Measurements from ENCODE around the gene TBXA2R. TPM values are rescaled to one million over a fixed set of nuclear protein-coding genes. Genes with fewer than 3 reads are reported as not detected.

TBXA2R gene
- total RNA-seq, 4 donors from 2014 or later: 1.4 to 14.9 (median 4.5) TPM

DNA sequence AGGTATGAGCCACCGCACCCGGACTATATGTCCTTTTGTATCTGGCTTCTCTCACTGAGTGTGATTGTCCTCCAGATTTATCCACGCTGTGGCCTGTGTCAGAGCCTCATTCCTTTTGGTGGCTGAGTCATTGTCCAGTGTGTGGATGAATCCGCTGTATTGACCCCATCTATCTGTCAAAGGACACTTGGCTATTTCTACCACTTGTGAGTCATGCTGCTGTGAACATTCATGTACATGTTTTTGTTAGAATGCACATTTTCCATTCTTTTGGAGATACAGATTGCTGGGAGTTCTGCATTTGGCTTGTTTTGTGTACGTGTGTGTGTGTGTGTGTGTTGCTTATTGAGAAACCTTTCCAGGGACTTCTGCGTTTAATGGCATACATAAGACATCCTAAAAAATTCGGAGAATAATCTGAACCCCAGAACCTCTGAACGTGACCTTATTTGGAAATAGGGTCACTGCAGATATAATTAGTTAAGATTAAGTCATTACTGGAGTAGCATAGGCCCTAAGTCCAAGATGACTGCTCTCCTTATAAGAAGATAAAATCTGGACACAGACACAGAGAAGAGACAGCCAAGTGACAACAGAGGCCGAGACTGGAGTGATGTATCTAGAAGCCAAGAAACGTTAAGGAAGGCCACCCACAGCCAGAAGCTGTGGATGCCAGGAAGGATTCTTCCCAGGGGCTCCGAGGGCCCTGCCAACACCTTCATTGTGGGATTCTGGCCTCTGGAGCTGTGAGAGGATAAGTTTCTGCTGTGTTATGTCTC is 26.3 kb downstream of the TBXA2R start:
- Histone ChIP-seq H3K9me3 (no peaks in the 10 kb centered on the region), H3K27ac (peak overlapping the region in 3 of 4 donors; percentile 70 to 83 (median 80)), H3K4me1 (peaks cover 0 to 44% (median 9%) of the 10 kb centered on the region in 3 donors), H3K27me3 (peaks cover 9% of the 10 kb centered on the region), H3K4me3 (no peak overlapping the region), H3K36me3 (peaks cover 0 to 8% of the 10 kb centered on the region in 2 donors)
- 18 to 36% methylated on average over 7 to 11 of the region's 11 CpGs for WGBS, 2 donors (ENCODE audit: low coverage in 1 of 2)
- TF ChIP-seq EP300 (IDR thresholded peaks at IDR 0.05): no peak
- peak; percentile 66 for TF ChIP-seq POLR2AphosphoS5 (IDR thresholded peaks at IDR 0.05)
- ATAC-seq: peak; percentile 60

DNA sequence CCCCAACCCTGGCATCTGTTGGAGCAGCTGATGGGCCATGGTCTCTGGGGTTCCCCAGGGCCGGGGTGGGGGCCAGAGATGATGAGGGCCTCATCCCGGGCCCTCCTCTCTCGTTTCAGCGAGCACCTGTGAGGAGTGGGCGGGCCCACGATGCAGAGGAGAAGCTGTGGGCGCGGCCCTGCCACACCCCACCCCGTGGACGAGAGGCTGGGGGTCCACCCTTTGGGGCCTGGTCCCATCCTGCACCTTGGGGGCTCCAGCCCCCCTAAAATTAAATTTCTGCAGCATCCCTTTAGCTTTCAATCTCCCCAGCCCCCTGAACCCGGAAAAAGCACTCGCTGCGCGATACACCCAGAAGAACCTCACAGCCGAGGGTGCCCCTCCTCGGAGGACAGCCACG is 28.3 kb downstream of the TBXA2R start:
- TF ChIP-seq POLR2A (IDR thresholded peaks at IDR 0.05) (no peak), POLR2AphosphoS5 (IDR thresholded peaks at IDR 0.05) (no peak), EP300 (IDR thresholded peaks at IDR 0.05) (no peak)
- TF ChIP-seq, protein P1, sequence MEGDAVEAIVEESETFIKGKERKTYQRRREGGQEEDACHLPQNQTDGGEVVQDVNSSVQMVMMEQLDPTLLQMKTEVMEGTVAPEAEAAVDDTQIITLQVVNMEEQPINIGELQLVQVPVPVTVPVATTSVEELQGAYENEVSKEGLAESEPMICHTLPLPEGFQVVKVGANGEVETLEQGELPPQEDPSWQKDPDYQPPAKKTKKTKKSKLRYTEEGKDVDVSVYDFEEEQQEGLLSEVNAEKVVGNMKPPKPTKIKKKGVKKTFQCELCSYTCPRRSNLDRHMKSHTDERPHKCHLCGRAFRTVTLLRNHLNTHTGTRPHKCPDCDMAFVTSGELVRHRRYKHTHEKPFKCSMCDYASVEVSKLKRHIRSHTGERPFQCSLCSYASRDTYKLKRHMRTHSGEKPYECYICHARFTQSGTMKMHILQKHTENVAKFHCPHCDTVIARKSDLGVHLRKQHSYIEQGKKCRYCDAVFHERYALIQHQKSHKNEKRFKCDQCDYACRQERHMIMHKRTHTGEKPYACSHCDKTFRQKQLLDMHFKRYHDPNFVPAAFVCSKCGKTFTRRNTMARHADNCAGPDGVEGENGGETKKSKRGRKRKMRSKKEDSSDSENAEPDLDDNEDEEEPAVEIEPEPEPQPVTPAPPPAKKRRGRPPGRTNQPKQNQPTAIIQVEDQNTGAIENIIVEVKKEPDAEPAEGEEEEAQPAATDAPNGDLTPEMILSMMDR (IDR thresholded peaks at IDR 0.05): no peak
- H3K4me1 ChIP-seq: peaks cover 0 to 58% (median 14%) of the 10 kb centered on the region in 3 donors
- peak overlapping the region in 3 of 4 donors; percentile 80 to 83 (median 83) for H3K27ac ChIP-seq
- H3K27me3 ChIP-seq: no peaks in the 10 kb centered on the region
- peaks cover 0 to 12% of the 10 kb centered on the region in 2 donors for H3K36me3 ChIP-seq
- no CpG with 5 or more reads among the region's 17 CpGs for WGBS, 2 donors (ENCODE audit: low coverage in 1 of 2)
- no peaks in the 10 kb centered on the region for H3K9me3 ChIP-seq
- ATAC-seq: no peak
- no peak overlapping the region for H3K4me3 ChIP-seq

GRCh38 chr19:3577723-3578344 is 28.8 kb downstream of the TBXA2R start:
- no peak for TF ChIP-seq POLR2A (IDR thresholded peaks at IDR 0.05)
- no peak for TF ChIP-seq POLR2AphosphoS5 (IDR thresholded peaks at IDR 0.05)
- TF ChIP-seq, protein P1 (IDR thresholded peaks at IDR 0.05): no peak
- no peak for TF ChIP-seq EP300 (IDR thresholded peaks at IDR 0.05)
- peak overlapping the region in 3 of 4 donors; percentile 80 to 83 (median 83) for H3K27ac ChIP-seq
- H3K36me3 ChIP-seq: peaks cover 0 to 12% of the 10 kb centered on the region in 2 donors
- no CpG with 5 or more reads among the region's 60 CpGs for WGBS, 2 donors (ENCODE audit: low coverage in 1 of 2)
- H3K9me3 ChIP-seq: no peaks in the 10 kb centered on the region
- no peak for ATAC-seq
- peaks cover 0 to 62% (median 16%) of the 10 kb centered on the region in 3 donors for H3K4me1 ChIP-seq
- H3K27me3 ChIP-seq: no peaks in the 10 kb centered on the region
- no peak overlapping the region for H3K4me3 ChIP-seq

- WGBS, 2 donors (ENCODE audit: low coverage in 1 of 2): 4 to 21% methylated on average over 5 to 27 of the region's 78 CpGs
- Histone ChIP-seq H3K4me1 (peaks cover 0 to 67% (median 18%) of the 10 kb centered on the region in 3 donors), H3K27ac (peak overlapping the region in 3 of 4 donors; percentile 80 to 83 (median 83)), H3K27me3 (no peaks in the 10 kb centered on the region), H3K4me3 (peak overlapping the region in 1 of 2 donors; percentile 47), H3K36me3 (peaks cover 0 to 12% of the 10 kb centered on the region in 2 donors), H3K9me3 (no peaks in the 10 kb centered on the region)
- TF ChIP-seq, protein P1 (IDR thresholded peaks at IDR 0.05): peak in 1 of 4 experiments; percentile 25
- TF ChIP-seq POLR2AphosphoS5 (IDR thresholded peaks at IDR 0.05): no peak
- ATAC-seq: peak; percentile 34
These were observed 29.8 kb downstream of the TBXA2R start for GRCh38 chr19:3576696-3577443.

All from gastroesophageal sphincter (tissue), 4 donors.